HL-60/S4 (cell line): ENCODE results near the gene PRR15L.
"Not testable (repeated sequence)": the region's sequence is repeated elsewhere in the genome, so short reads cannot be mapped to it uniquely, and the experiment has no call there.

Source experiments
- in situ Hi-C: fragments of 300-500 bp; cut with MboI; formaldehyde crosslinking; loops from 2 replicates; pipeline ENCODE4 v1.14.3; 2022; ENCODE audit warnings: low sequenced_read_pairs

Gene PRR15L

GRCh38 chr17:47989159-47989558 lies 31.5 kb upstream of the PRR15L start:
- in situ Hi-C loops: no loop called here

- in situ Hi-C loops: not testable (repeated sequence)
Observed at GRCh38 chr17:47988445-47988844, 30.8 kb upstream of the PRR15L start.

GRCh38 chr17:47987240-47987835 lies 29.7 kb upstream of the PRR15L start:
- in situ Hi-C loops: no loop called here

- in situ Hi-C loops: no loop called here
Observed at GRCh38 chr17:47986520-47986919, 28.8 kb upstream of the PRR15L start.

- in situ Hi-C loops: no loop called here
Observed at GRCh38 chr17:47983492-47984223, 26.0 kb upstream of the PRR15L start.

GRCh38 chr17:47982645-47983390 lies 25.1 kb upstream of the PRR15L start:
- in situ Hi-C loops: no loop called here

GRCh38 chr17:47982091-47982617 lies 24.5 kb upstream of the PRR15L start:
- in situ Hi-C loops: no loop called here

- in situ Hi-C loops: no loop called here
Observed at GRCh38 chr17:47981462-47981861, 23.8 kb upstream of the PRR15L start.

GRCh38 chr17:47980541-47980940 lies 22.9 kb upstream of the PRR15L start:
- in situ Hi-C loops: no loop called here

GRCh38 chr17:47978324-47978723 lies 20.6 kb upstream of the PRR15L start:
- in situ Hi-C loops: no loop called here

- in situ Hi-C loops: no loop called here
Observed at GRCh38 chr17:47975823-47976205, 18.1 kb upstream of the PRR15L start.

- in situ Hi-C loops: no loop called here
Observed at GRCh38 chr17:47975189-47975822, 17.6 kb upstream of the PRR15L start.

- in situ Hi-C loops: no loop called here
Observed at GRCh38 chr17:47973541-47973940, 15.9 kb upstream of the PRR15L start.

- in situ Hi-C loops: no loop called here
Observed at GRCh38 chr17:47970725-47971499, 13.2 kb upstream of the PRR15L start, which contains the start of gene CDK5RAP3. TSS of gene CDK5RAP3 (plus strand) at chr17:47971113. CDS start at chr17:47971147, 34 bp downstream.

- in situ Hi-C loops: no loop called here
Observed at GRCh38 chr17:47969930-47970724, 12.4 kb upstream of the PRR15L start.

- in situ Hi-C loops: no loop called here
Observed at GRCh38 chr17:47968836-47969235, 11.2 kb upstream of the PRR15L start.

GRCh38 chr17:47967607-47968252 lies 10.0 kb upstream of the PRR15L start:
- in situ Hi-C loops: no loop called here

GRCh38 chr17:47966079-47966519 lies 8.4 kb upstream of the PRR15L start:
- in situ Hi-C loops: no loop called here

- in situ Hi-C loops: no loop called here
Observed at GRCh38 chr17:47964856-47965255, 7.2 kb upstream of the PRR15L start.
